ENCODE measurements around the gene EFNA2. TPM values are rescaled to one million over a fixed set of nuclear protein-coding genes. Genes with fewer than 3 reads are reported as not detected.

EFNA2 gene
- total and polyA plus RNA-seq, 2 experiments from 2014 or later: 2.7 to 10.3 TPM

DNA sequence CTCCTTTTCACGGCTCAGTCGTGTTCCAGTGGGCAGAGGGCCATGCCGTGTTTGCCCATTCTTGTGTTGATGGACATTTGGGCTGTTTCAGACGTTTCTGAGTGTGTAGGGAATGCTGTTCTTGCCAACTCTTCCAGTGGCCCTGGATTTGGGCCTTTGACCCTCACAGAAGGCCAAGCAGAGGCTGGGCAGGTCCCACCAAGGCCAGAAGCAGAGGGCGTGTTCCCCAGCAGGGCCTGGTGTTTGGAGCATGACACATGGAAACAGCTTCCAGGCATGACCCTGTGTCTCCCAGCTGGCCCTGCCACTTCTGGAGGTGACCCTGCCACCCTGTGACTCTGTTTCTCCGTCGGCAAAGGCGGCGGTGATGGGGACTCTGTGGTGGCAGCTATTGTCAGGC is 35.9 kb downstream of the EFNA2 start (continued):
- TF ChIP-seq ZNF462 (CRISPR knock-in tag; IDR thresholded peaks at IDR 0.05) (no peak), STAT1 (IDR thresholded peaks at IDR 0.05; ENCODE audit: unreplicated experiment) (no peak), ZNF114 (CRISPR knock-in tag; IDR thresholded peaks at IDR 0.05) (no peak), ETS1 (IDR thresholded peaks at IDR 0.05) (no peak), JUNB (IDR thresholded peaks at IDR 0.05; ENCODE audit: unreplicated experiment) (no peak), POLR2AphosphoS5 (IDR thresholded peaks at IDR 0.05; ENCODE audit: low read depth) (no peak)
- TF ChIP-seq, protein P1, sequence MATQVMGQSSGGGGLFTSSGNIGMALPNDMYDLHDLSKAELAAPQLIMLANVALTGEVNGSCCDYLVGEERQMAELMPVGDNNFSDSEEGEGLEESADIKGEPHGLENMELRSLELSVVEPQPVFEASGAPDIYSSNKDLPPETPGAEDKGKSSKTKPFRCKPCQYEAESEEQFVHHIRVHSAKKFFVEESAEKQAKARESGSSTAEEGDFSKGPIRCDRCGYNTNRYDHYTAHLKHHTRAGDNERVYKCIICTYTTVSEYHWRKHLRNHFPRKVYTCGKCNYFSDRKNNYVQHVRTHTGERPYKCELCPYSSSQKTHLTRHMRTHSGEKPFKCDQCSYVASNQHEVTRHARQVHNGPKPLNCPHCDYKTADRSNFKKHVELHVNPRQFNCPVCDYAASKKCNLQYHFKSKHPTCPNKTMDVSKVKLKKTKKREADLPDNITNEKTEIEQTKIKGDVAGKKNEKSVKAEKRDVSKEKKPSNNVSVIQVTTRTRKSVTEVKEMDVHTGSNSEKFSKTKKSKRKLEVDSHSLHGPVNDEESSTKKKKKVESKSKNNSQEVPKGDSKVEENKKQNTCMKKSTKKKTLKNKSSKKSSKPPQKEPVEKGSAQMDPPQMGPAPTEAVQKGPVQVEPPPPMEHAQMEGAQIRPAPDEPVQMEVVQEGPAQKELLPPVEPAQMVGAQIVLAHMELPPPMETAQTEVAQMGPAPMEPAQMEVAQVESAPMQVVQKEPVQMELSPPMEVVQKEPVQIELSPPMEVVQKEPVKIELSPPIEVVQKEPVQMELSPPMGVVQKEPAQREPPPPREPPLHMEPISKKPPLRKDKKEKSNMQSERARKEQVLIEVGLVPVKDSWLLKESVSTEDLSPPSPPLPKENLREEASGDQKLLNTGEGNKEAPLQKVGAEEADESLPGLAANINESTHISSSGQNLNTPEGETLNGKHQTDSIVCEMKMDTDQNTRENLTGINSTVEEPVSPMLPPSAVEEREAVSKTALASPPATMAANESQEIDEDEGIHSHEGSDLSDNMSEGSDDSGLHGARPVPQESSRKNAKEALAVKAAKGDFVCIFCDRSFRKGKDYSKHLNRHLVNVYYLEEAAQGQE (IDR thresholded peaks at IDR 0.05; ENCODE audit: unreplicated experiment): no peak

Measured in GM23338 (cell line).